H1 (cell line): ENCODE measurements around the gene MGMT. TPM values are rescaled to one million over a fixed set of nuclear protein-coding genes. Genes with fewer than 3 reads are reported as not detected.
A peak's percentile ranks its signal among the peaks of the same experiment; 100 is the strongest.

Experiments used
- CTCF ChIA-PET: fragments of 300-600 bp; sonication (Branson Sonifier 250); formaldehyde crosslinking; loops from one replicate; lab custom pipeline; 2021; ENCODE audit not compliant: partially characterized antibody; lab: Charles Lee
- POLR2A ChIA-PET: fragments of 300-600 bp; sonication (Branson Sonifier 250); formaldehyde crosslinking; loops from one replicate; lab custom pipeline; 2021; ENCODE audit warnings: inconsistent platforms; ENCODE audit not compliant: partially characterized antibody; lab: Charles Lee
- DNase-seq, 2 experiments: peaks; one replicate each; pipeline versions ENCODE4 v3.0.0 to v3.0.0-alpha.2; 2010 to 2022; ENCODE audit warnings: low spot score in 2 of 2, low read depth in 1 of 2, mixed read lengths in 1 of 2
- FAIRE-seq: peaks from 2 replicates; lab custom pipeline; 2011; peaks lifted over from hg19 to GRCh38; lab: Jason Lieb, UNC
- H2AFZ ChIP-seq: 2 replicates; pipeline ENCODE4 v1.8.1; 2012; ENCODE audit warnings: low read length, inconsistent platforms
- H2AK5ac ChIP-seq: 2 replicates; pipeline ENCODE4 v1.6.1; 2013; ENCODE audit warnings: low read depth, low read length
- H2BK120ac ChIP-seq: replicated peaks from 2 replicates; pipeline ENCODE3; 2013; ENCODE audit warnings: low read depth, low read length, inconsistent platforms
- H2BK12ac ChIP-seq: 2 replicates; pipeline ENCODE4 v1.6.1; 2013; ENCODE audit warnings: low read depth, low read length
- H2BK15ac ChIP-seq: 2 replicates; pipeline ENCODE4 v1.6.1; 2013; ENCODE audit warnings: low read length
- H2BK20ac ChIP-seq: 2 replicates; pipeline ENCODE4 v1.6.1; 2013; ENCODE audit warnings: low read length
- H2BK5ac ChIP-seq: 2 replicates; pipeline ENCODE4 v1.6.1; 2013; ENCODE audit warnings: low read depth, low read length
- H3K14ac ChIP-seq: 2 replicates; pipeline ENCODE4 v1.6.1; 2013; ENCODE audit warnings: inconsistent platforms; ENCODE audit not compliant: insufficient read length
- H3K18ac ChIP-seq: 2 replicates; pipeline ENCODE4 v1.6.1; 2013; ENCODE audit warnings: low read length; ENCODE audit errors: extremely low read depth
- H3K23ac ChIP-seq: 2 replicates; pipeline ENCODE4 v1.6.1; 2013; ENCODE audit warnings: inconsistent platforms; ENCODE audit not compliant: insufficient read length
- H3K23me2 ChIP-seq: 2 replicates; pipeline ENCODE4 v1.6.1; 2013; ENCODE audit warnings: low read depth, low read length
- H3K27ac ChIP-seq: 2 replicates; pipeline ENCODE4 v1.6.1; 2011; ENCODE audit warnings: low read depth, low read length, inconsistent platforms
- H3K27me3 ChIP-seq, 4 experiments: replicated peaks in 1 of 4; 1 replicate in 1 of 4; 2 replicates in 3 of 4; pipeline versions ENCODE4 v1.6.1 to v1.8.1; 2011 to 2013; ENCODE audit warnings: low read length in 3 of 4, mild to moderate bottlenecking in 3 of 4, inconsistent platforms in 2 of 4, mixed read lengths in 2 of 4, moderate library complexity in 1 of 4; ENCODE audit not compliant: control insufficient read depth in 3 of 4, insufficient read depth in 3 of 4; ENCODE audit errors: extremely low read depth in 1 of 4
- H3K36me3 ChIP-seq, 4 experiments: 2 replicates each; pipeline versions ENCODE4 v1.6.1 to v1.8.1; 2011 to 2013; ENCODE audit warnings: mild to moderate bottlenecking in 4 of 4, low read length in 3 of 4, moderate library complexity in 2 of 4, control low read depth in 1 of 4, inconsistent platforms in 1 of 4; ENCODE audit not compliant: insufficient read depth in 4 of 4, control insufficient read depth in 2 of 4
- H3K4ac ChIP-seq: replicated peaks from 2 replicates; pipeline ENCODE3; 2013; ENCODE audit warnings: low read length, low read depth, mixed read lengths, inconsistent platforms; ENCODE audit not compliant: insufficient read length
- H3K4me1 ChIP-seq, 4 experiments: replicated peaks in 1 of 4; 1 replicate in 1 of 4; 2 replicates in 3 of 4; pipeline versions ENCODE4 v1.6.1 to v1.8.1; 2011 to 2013; ENCODE audit warnings: low read length in 3 of 4, inconsistent platforms in 2 of 4, mixed read lengths in 1 of 4; ENCODE audit not compliant: insufficient read depth in 4 of 4, control insufficient read depth in 3 of 4
- H3K4me2 ChIP-seq, 2 experiments: 2 replicates each; pipeline versions ENCODE4 v1.6.1 to v1.8.1; 2011 to 2013; ENCODE audit warnings: low read depth in 2 of 2, low read length in 2 of 2, control low read depth in 1 of 2, inconsistent platforms in 1 of 2, mild to moderate bottlenecking in 1 of 2; ENCODE audit not compliant: insufficient read depth in 1 of 2
- H3K4me3 ChIP-seq, 4 experiments: fragments of 200-600, 300-600 bp in 1 of 4; sonication (generic), shearing (Covaris generic), sonication (Bioruptor Twin) in 1 of 4; 2 replicates each; pipeline versions ENCODE4 v1.5.1 to v1.8.1; 2011 to 2016; ENCODE audit warnings: low read length in 4 of 4, low read depth in 3 of 4, control low read depth in 2 of 4, inconsistent platforms in 2 of 4, mild to moderate bottlenecking in 2 of 4, mixed read lengths in 1 of 4, moderate library complexity in 1 of 4; ENCODE audit not compliant: insufficient read depth in 2 of 4; ENCODE audit errors: extremely low read depth in 1 of 4
- H3K56ac ChIP-seq: replicated peaks from 2 replicates; pipeline ENCODE3; 2013; ENCODE audit warnings: low read depth, mild to moderate bottlenecking, mixed read lengths, low read length, inconsistent platforms; ENCODE audit not compliant: insufficient read length
- H3K79me1 ChIP-seq: 2 replicates; pipeline ENCODE4 v1.6.1; 2013; ENCODE audit warnings: low read depth, low read length, control low read depth
- H3K79me2 ChIP-seq, 2 experiments: 2 replicates each; pipeline versions ENCODE4 v1.6.1 to v1.8.1; 2012 to 2013; ENCODE audit warnings: low read length in 2 of 2, mild to moderate bottlenecking in 2 of 2, inconsistent platforms in 1 of 2; ENCODE audit not compliant: insufficient read depth in 2 of 2, control insufficient read depth in 1 of 2
- H3K9ac ChIP-seq, 4 experiments: replicated peaks in 1 of 4; 1 replicate in 1 of 4; 2 replicates in 3 of 4; pipeline versions ENCODE4 v1.6.1 to v1.8.1; 2011 to 2013; ENCODE audit warnings: low read depth in 3 of 4, low read length in 3 of 4, control low read depth in 2 of 4, mild to moderate bottlenecking in 2 of 4, moderate library complexity in 2 of 4, inconsistent platforms in 1 of 4; ENCODE audit errors: extremely low read depth in 1 of 4
- H3K9me3 ChIP-seq, 2 experiments: 2 replicates each; pipeline versions ENCODE4 v1.6.1 to v1.8.1; 2012 to 2013; ENCODE audit warnings: mild to moderate bottlenecking in 2 of 2, moderate library complexity in 2 of 2, control low read depth in 1 of 2, inconsistent platforms in 1 of 2, low read depth in 1 of 2, low read length in 1 of 2, mixed read lengths in 1 of 2; ENCODE audit not compliant: insufficient read depth in 2 of 2
- H4K20me1 ChIP-seq, 2 experiments: replicated peaks in 1 of 2; 2 replicates each; pipeline versions ENCODE3 to v1.8.1; 2011 to 2013; ENCODE audit warnings: inconsistent platforms in 2 of 2, low read length in 2 of 2, mild to moderate bottlenecking in 1 of 2; ENCODE audit not compliant: insufficient read depth in 2 of 2, control insufficient read depth in 1 of 2
- H4K5ac ChIP-seq: 2 replicates; pipeline ENCODE4 v1.6.1; 2013; ENCODE audit warnings: low read length, low read depth, mixed read lengths, inconsistent platforms; ENCODE audit not compliant: insufficient read length
- H4K8ac ChIP-seq: 2 replicates; pipeline ENCODE4 v1.8.0; 2013; ENCODE audit warnings: mild to moderate bottlenecking, moderate library complexity, low read length, inconsistent platforms; ENCODE audit not compliant: insufficient read depth; ENCODE audit errors: extremely low read depth
- H4K91ac ChIP-seq: replicated peaks from 2 replicates; pipeline ENCODE3; 2013; ENCODE audit warnings: low read length, mixed read lengths, inconsistent platforms; ENCODE audit not compliant: insufficient read length
- BCL11A ChIP-seq, 2 experiments: IDR thresholded peaks; one replicate each; pipeline ENCODE4 v1.6.1; 2011; ENCODE audit warnings: low read depth in 2 of 2, low read length in 2 of 2, mild to moderate bottlenecking in 2 of 2
- CBX5 ChIP-seq: fragments of 300-800, 300-1000 bp; sonication (generic); IDR thresholded peaks from 2 replicates; pipeline ENCODE4 v1.7.1; 2016; ENCODE audit warnings: antibody characterized with exemption, low read length, low read depth
- CREB1 ChIP-seq: IDR thresholded peaks from 2 replicates; pipeline ENCODE4 v1.6.1; 2012; ENCODE audit warnings: inconsistent platforms
- E2F6 ChIP-seq: IDR thresholded peaks from 2 replicates; pipeline ENCODE4 v1.6.1; 2012; ENCODE audit warnings: inconsistent platforms
- EZH2 ChIP-seq: fragments of 200-600 bp; sonication (generic); IDR thresholded peaks from 2 replicates; pipeline ENCODE4 v1.7.1; 2012; ENCODE audit warnings: low read depth, mild to moderate bottlenecking, moderate library complexity, low read length, inconsistent platforms; ENCODE audit not compliant: severe bottlenecking
- JUN ChIP-seq: IDR thresholded peaks from 2 replicates; pipeline ENCODE4 v1.6.1; 2011; ENCODE audit warnings: low read depth, mild to moderate bottlenecking, improper control_type of control experiment, low read length
- KDM5A ChIP-seq: fragments of 200-600 bp; IDR thresholded peaks from 2 replicates; pipeline ENCODE4 v1.7.1; 2012; ENCODE audit warnings: mild to moderate bottlenecking, low read length, inconsistent platforms, mixed read lengths
- NRF1 ChIP-seq: IDR thresholded peaks from 2 replicates; pipeline ENCODE4 v1.6.1; 2011; ENCODE audit warnings: mild to moderate bottlenecking, low read depth, low read length, improper control_type of control experiment
- RFX5 ChIP-seq: IDR thresholded peaks from 2 replicates; pipeline ENCODE4 v1.6.1; 2011; ENCODE audit warnings: low read depth, low read length, improper control_type of control experiment, borderline replicate concordance
- RXRA ChIP-seq: IDR thresholded peaks from 2 replicates; pipeline ENCODE4 v1.6.1; 2011; ENCODE audit warnings: low read depth, mild to moderate bottlenecking, low read length, moderate library complexity; ENCODE audit not compliant: insufficient read depth
- SIN3A ChIP-seq, 2 experiments: IDR thresholded peaks in 1 of 2; conservative IDR thresholded peaks in 1 of 2; 2 replicates each; pipeline ENCODE4 v1.6.1; 2011 to 2012; ENCODE audit warnings: low read length in 2 of 2, improper control_type of control experiment in 1 of 2, low read depth in 1 of 2, mild to moderate bottlenecking in 1 of 2
- SIRT6 ChIP-seq: IDR thresholded peaks from one replicate; pipeline ENCODE4 v1.7.1; 2012; ENCODE audit warnings: low read length, inconsistent platforms
- SP4 ChIP-seq: IDR thresholded peaks from 2 replicates; pipeline ENCODE4 v1.6.1; 2012; ENCODE audit warnings: low read length, inconsistent platforms
- SUZ12 ChIP-seq: fragments of 200-600 bp; sonication (generic); IDR thresholded peaks from 2 replicates; pipeline ENCODE4 v1.6.1; 2012; ENCODE audit warnings: mild to moderate bottlenecking, inconsistent platforms, low read length, moderate library complexity, mixed read lengths
- YY1 ChIP-seq: IDR thresholded peaks from 2 replicates; pipeline ENCODE4 v1.6.1; 2011; ENCODE audit warnings: low read depth, mild to moderate bottlenecking, low read length
- WGBS, 2 experiments: shearing (Covaris generic) in 1 of 2; methylation state at CpG; one replicate each; pipeline versions ENCODE4 v1.1.6 to v1.1.7; 2013 to 2015; ENCODE audit warnings: low lambda C conversion rate in 2 of 2, mixed read lengths in 2 of 2, inconsistent platforms in 1 of 2, low coverage in 1 of 2, missing lambda C conversion rate in 1 of 2; ENCODE audit not compliant: insufficient replicate concordance in 2 of 2, insufficient coverage in 1 of 2, insufficient read length in 1 of 2; ENCODE audit errors: extremely low coverage in 1 of 2, missing lambda C conversion rate in 1 of 2; 5-methylcytosine and 5-hydroxymethylcytosine counted together
- polyA plus RNA-seq, 7 experiments: library from polyadenylated mRNA; depleted of rRNA in 3 of 7; stranded (reverse) in 5 of 7; unstranded in 2 of 7; fragments of >200 nt in 5 of 7; fragments of 200-250 nt in 2 of 7; gene quantifications; 1 replicate in 5 of 7; 2 replicates in 1 of 7; 4 replicates in 1 of 7; pipeline versions ENCODE4 v1.2.1 to v1.2.3, GENCODE V29; 2011 to 2013; ENCODE audit warnings: missing spikeins in 2 of 7, mixed read lengths in 2 of 7
- total RNA-seq: library from RNA; stranded (reverse); fragmentation: NEBNext Ultra II Directional; extraction: Animal tissue kit (Norgen Biotek cat#: 25700); gene quantifications from 2 replicates; pipeline ENCODE4 v1.2.1, GENCODE V29; 2021

Gene MGMT
- total and polyA plus RNA-seq, 2 of the 8 experiments (the other 6 are each of a cell fraction or from before 2014, with no cell fraction given), result 9.9 to 10.7 TPM

GRCh38 chr10:129710510-129710847 lies 243.4 kb downstream of the MGMT start:
- Histone ChIP-seq H4K5ac (no peak overlapping the region), H2BK12ac (no peak overlapping the region), H3K18ac (no peak overlapping the region), H3K79me1 (no peaks in the 10 kb centered on the region), H4K91ac (peak overlapping the region; percentile 48), H4K20me1 (no peaks in the 10 kb centered on the region), H2BK5ac (no peak overlapping the region; the same call in 1 of the 2 replicates), H3K4me1 (peaks cover 0 to 10% (median under 1%) of the 10 kb centered on the region in 4 experiments; a peak in 4 of 7 replicates), H3K23me2 (no peaks in the 10 kb centered on the region), H2BK15ac (no peak overlapping the region), H3K56ac (no peak overlapping the region), H3K14ac (no peak overlapping the region), H3K79me2 (no peaks in the 10 kb centered on the region), H2AK5ac (no peak overlapping the region), H3K9ac (no peak overlapping the region), H3K4me2 (no peak overlapping the region), H3K27ac (no peak overlapping the region), H2BK120ac (no peak overlapping the region), H3K4ac (no peak overlapping the region), H4K8ac (no peak overlapping the region), H3K36me3 (no peaks in the 10 kb centered on the region), H2BK20ac (0 out of 2 replicates have a peak overlapping the region, but pooled peaks have one; percentile 86), H2AFZ (no peak overlapping the region), H3K23ac (no peak overlapping the region), H3K4me3 (no peak overlapping the region), H3K27me3 (no peaks in the 10 kb centered on the region), H3K9me3 (no peaks in the 10 kb centered on the region)
- POLR2A ChIA-PET, result interaction anchor here (1.0 kb wide), 1 partner anchor 22 kb away, joined by 3 read pairs; no protein-coding TSS in a partner anchor
- FAIRE-seq (no peak), DNase-seq (no peak)
- whole genome bisulfite sequencing, 2 experiments, result 80% methylated on average over 4 of the region's 4 CpGs; no CpG with 5 or more reads in 1 of the 2 experiments
- CTCF ChIA-PET, result interaction anchor here (1.7 to 1.9 kb wide), 2 partner anchors 14 to 15 kb away, joined by 3 to 8 read pairs; no protein-coding TSS in a partner anchor
- TF ChIP-seq RXRA, result no peak
- TF ChIP-seq JUN, result no peak
- TF ChIP-seq SIRT6, result no peak
- TF ChIP-seq EZH2, result no peak
- TF ChIP-seq SP4, result no peak
- TF ChIP-seq CREB1, result no peak
- TF ChIP-seq SUZ12, result no peak
- TF ChIP-seq SIN3A (conservative IDR thresholded peaks at IDR 0.05 in 1 of 2, IDR thresholded peaks at IDR 0.05 in 1 of 2; ENCODE audit: low read depth in 1 of 2, low read length in 2 of 2), result no peak
- no peak for TF ChIP-seq CBX5
- TF ChIP-seq RFX5, result no peak
- no peak for TF ChIP-seq E2F6
- TF ChIP-seq KDM5A, result no peak
- no peak for TF ChIP-seq BCL11A (IDR thresholded peaks at IDR 0.05; ENCODE audit: low read depth in 2 of 2, low read length in 2 of 2)
- no peak for TF ChIP-seq YY1
- no peak for TF ChIP-seq NRF1
